Urothelium cell line (cell line): ENCODE results near the gene OR4K14.
"Not testable (repeated sequence)": the region's sequence is repeated elsewhere in the genome, so short reads cannot be mapped to it uniquely, and the experiment has no call there.

Experiments
- DNase-seq: peaks from one replicate; pipeline ENCODE4 v3.0.0; 2011; ENCODE audit warnings: low spot score, mixed read lengths
- FAIRE-seq: peaks from 2 replicates; lab custom pipeline; 2011; peaks lifted over from hg19 to GRCh38; lab: Jason Lieb, UNC

OR4K14 gene, protein sequence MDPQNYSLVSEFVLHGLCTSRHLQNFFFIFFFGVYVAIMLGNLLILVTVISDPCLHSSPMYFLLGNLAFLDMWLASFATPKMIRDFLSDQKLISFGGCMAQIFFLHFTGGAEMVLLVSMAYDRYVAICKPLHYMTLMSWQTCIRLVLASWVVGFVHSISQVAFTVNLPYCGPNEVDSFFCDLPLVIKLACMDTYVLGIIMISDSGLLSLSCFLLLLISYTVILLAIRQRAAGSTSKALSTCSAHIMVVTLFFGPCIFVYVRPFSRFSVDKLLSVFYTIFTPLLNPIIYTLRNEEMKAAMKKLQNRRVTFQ

DNA sequence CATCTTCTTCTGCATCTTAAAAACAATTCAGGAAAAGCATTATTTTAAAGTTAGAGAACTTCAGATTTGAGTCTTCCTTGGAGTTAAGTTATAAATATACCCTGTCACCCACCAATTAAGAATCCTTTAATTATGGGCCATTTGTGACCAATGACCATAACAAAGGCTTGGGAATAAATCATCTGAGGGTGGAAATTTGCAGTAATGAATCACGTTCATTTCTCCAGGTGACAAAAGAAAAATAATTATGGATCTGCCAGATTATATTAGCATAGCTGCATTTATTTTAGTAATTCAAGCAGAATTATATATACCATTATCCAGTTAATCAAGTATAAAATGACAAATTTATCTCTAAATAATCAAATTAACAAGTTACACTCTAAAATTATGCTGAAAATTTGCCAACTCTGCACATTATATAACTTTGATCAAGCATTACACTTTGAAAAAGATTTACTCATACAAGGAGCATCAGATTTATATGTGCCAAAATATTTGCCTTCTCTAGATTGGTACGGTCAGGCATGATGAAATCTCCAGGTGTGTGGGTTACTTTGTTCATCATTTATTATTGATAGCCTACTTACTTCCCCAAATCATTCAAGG lies at the start of gene OR4K14:
TSS of gene OR4K14 (minus strand) at position 51 of the 609 bp plus-strand sequence. CDS start 4,114 bp downstream, outside the sequence.
- DNase-seq, result no peak
- no peak for FAIRE-seq

DNA sequence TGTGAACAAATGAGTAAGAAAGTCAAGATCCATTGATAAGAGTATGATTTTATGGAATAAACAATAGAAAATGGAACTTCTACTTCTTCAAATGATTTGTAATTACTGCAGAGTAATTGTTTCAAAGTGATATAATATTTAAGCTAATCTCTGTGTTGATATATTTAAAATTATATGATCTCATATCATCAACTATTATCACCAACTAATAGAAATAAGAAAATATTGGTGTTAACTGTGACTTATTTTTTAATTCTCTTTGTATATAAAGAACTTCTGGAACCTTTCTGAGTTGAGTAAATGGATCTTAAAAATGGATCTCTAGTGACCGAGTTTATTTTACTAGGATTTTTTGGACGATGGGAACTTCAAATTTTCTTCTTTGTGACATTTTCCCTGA lies 40.6 kb upstream of the OR4K14 start, which contains the start of gene OR4L1:
TSS of gene OR4L1 (plus strand) at position 301 of the 400 bp plus-strand sequence. CDS start at position 301, 0 bp downstream.
- FAIRE-seq (no peak), DNase-seq (no peak)

DNA sequence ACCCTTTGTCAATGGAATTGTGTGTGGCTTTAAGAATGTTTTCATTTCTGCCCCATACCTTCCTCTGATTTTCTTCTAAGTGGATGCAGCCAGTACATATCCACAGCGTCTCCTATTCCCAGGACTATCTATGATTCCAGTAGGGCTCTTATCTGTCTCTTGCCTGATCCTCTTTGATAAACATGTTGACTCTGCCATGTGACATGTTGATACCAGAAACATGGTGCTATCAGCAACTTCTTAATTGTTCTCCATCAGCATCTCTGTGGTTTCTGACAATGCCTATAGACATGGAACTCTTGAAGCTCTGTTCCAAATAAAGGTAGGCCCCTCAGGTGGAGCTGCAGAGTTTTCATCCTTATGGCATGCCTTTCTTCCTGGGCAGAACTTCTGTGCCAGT lies 29.1 kb upstream of the OR4K14 start:
- FAIRE-seq, result no peak

DNA sequence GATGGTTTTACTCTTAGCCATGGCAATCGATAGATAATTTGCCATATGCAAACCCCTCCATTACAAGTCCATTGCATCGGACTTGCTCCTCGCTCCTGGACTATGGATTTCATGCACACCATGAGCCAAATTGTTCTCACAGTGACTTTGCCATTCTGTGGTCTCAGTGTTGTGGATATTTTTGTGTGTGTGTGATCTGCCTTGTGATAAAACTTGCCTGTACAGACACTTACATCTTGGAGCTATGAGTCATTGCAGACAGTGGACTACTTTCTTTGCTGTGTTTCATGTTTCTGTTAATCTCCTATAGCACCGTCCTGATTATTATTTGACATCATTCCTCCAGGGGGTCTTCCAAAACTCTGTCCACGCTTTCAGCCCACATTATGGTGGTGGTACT lies 25.1 kb upstream of the OR4K14 start:
- no peak for DNase-seq
- FAIRE-seq, result no peak

More for the DNA sequence above, 29.1 kb upstream of the OR4K14 start:
- no peak for DNase-seq

DNA sequence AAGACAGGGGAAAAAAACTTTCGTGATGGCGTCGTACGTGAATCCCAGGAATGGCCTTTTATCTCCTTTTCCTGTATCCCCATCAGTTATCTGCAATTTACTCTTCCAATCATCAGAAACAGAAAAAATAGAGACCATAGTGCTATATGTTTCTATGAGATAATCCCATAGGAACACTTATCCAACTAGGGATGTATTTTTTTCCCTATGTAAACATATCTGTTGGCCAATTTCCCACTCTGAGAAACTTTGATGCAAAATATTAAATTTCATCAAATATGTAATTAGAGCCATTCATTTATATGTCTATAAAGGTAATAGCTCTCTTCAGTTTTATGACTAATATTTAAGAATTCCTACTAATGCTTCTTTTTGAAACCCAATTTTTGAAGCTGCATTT lies 16.8 kb upstream of the OR4K14 start, which contains the start of gene OR4K13:
TSS of gene OR4K13 (minus strand) at position 101 of the 400 bp plus-strand sequence. CDS start 1,280 bp downstream, outside the sequence.
- DNase-seq (no peak), FAIRE-seq (no peak)

DNA sequence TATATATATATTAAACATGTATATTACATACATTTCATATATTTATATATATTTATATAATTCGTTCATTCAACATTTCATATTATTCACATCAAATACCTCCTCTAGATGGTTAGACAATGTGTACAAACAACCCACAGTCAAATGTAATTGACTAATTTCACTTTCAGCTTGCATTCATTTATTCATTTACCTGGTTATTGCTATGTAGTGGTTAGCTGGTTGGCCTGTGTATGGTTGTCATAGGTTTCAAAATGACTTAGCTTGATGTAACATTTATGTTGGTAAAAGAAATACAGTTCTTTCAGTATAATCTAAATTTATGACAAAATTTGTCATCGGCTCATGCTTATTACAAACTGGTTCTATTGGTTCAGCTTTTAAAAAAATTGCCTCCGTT lies 16.3 kb upstream of the OR4K14 start:
- FAIRE-seq (no peak), DNase-seq (no peak)

DNA sequence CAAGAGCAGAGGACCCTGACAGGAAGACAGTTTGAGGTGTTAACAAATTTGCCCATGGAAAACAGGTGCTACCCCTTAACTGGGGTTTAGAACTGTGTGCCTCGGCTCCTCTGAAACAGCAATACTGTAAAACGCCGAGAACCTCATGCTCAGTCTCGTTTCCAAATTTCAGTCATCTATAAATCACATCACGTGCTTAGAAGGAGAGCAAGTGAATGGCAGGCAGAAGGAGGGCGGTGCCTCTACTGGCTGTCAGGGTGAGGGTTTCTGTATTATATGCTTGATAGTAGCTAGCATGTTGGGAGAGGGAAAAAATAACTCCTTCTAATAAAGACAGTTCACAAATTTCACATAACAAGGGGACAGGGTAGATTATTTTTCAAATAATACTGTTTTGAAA lies 12.0 kb upstream of the OR4K14 start:
- no peak for FAIRE-seq
- no peak for DNase-seq

DNA sequence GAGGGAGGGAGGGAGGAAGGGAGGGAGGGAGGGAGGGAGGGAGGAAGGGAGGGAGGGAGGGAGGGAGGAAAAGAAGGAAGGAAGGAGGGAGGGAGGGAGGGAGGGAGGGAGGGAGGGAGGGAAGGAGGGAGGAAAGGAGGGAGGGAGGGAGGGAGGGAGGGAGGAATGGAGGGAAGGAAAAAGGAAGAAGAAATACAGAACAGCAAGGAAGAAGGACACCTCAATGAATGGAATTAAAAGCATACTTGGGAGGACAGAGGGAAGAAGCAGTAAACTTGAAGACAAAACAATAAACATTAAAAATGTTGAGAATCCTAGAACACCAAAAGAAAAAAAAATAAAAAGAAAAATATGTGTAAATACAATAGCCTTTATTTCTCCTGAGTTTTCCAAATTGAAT lies 11.0 kb downstream of the OR4K14 start:
- FAIRE-seq (no peak), DNase-seq (no peak)

DNA sequence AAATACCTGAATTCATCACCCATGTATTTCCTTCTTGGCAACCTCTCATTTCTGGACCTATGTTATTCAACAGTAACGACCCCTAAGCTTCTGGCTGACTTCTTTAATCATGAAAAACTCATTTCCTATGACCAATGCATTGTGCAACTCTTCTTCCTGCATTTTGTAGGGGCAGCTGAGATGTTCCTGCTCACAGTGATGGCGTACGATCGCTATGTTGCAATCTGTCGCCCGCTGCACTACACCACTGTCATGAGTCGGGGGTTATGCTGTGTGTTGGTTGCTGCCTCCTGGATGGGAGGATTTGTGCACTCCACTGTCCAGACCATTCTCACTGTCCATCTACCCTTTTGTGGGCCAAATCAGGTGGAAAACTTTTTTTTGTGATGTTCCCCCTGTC lies 16.8 kb downstream of the OR4K14 start:
- DNase-seq (no peak), FAIRE-seq (no peak)

DNA sequence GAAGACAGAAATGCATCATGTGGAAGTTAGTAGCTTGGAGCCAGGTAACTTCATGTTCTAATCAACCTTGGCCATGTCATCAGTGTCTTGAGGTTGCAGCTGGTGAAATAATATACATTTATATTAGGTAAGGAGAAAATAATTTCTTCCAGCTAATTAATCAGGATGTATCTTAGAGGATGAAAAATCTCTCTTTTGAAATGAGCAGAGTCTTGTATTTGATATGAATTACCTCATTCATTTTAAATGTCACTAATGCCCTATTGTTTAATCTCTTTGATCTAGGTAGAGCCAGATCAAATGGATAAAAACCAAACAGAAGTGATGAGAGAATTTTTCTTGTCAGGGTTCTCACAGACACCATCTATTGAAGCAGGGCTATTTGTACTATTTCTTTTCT lies 17.2 kb downstream of the OR4K14 start, which contains the start of gene OR4Q2:
TSS of gene OR4Q2 (plus strand) at position 301 of the 400 bp plus-strand sequence.
- DNase-seq (no peak), FAIRE-seq (no peak)

DNA sequence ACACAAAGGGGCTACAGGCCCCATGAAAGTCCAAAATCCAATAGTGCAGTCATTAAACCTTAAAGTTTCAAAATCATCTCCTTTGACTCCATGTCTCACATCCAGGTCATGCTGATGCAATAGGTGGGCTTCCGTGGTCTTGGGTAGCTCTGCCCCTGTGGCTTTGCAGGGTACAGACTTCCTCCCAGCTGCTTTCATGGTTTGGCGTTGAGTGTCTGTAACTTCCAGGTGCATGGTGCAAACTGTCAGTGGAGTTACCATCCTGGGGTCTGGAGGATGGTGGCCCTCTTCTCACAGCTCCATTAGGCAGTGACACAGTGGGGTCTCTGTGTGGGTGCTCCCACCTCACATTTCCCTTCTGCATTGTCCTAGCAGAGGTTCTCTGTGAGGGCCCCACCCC lies 25.7 kb downstream of the OR4K14 start:
- no peak for FAIRE-seq
- DNase-seq, result no peak

DNA sequence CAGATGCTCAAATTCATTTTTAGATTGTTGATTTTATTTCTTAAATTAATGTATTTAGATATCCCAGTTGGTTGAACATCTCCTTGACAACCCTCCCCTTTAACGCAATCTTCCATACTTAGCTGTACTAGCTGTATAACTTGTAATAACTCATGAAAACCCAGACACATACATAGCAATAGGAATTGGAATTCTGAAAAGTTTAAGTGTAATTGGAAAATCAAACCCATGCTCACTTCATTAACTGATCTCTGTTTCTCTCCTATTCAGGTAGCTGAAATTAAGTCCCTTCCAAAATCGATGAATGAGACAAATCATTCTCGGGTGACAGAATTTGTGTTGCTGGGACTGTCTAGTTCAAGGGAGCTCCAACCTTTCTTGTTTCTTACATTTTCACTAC lies 43.8 kb downstream of the OR4K14 start, which contains the start of gene OR4K15:
TSS of gene OR4K15 (plus strand) at position 301 of the 400 bp plus-strand sequence. CDS start at position 301, 0 bp downstream.
- DNase-seq (no peak), FAIRE-seq (no peak)

DNA sequence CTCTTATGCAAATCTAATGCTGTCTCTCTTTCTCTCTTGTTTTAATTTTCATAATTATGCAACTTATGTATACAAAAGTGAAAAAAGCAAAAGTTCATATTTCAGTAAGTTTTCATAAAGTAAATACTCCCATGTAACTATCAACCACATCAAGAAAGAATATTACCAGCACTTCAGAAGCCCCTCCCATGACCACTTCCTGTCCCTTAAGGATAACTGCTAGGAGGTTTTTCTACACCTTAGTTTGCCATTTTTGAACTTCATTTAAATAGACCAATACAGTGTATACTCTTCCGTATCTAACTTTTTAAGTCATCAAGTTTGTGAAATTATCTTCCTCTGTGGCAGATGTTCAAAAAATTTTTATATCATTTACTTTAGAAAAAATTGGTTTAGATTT lies 44.3 kb downstream of the OR4K14 start:
- DNase-seq (no peak), FAIRE-seq (no peak)

DNA sequence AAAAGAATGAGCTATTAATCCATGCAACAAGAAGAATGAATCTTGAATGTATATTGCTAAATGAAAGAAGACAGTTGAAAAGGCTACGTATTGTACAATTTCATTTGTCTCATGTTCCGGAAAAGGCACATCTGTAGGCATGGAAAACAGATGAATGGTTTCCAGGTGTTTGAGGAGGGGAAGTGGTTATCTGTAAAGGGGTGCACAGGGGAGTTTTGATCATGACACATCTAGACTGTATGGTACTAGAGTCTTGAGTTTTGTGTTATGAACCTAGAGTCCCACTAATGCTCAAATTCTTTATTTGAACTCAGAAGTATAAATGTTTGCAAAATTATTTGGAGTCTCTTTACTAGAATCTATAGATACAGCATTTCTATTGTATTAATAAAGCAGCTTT lies 49.4 kb downstream of the OR4K14 start:
- not testable (repeated sequence) for DNase-seq, FAIRE-seq
